GM13977 (cell line): ENCODE measurements around the gene PEX19.
A peak's percentile ranks its signal among the peaks of the same experiment; 100 is the strongest.

Source experiments
- DNase-seq: peaks from one replicate; pipeline ENCODE4 v3.0.0; 2012; ENCODE audit warnings: low spot score
- CTCF ChIP-seq: IDR thresholded peaks from 2 replicates; pipeline ENCODE4 v1.5.1; 2012; ENCODE audit warnings: mild to moderate bottlenecking, control low read depth; ENCODE audit not compliant: insufficient read depth; ENCODE audit errors: extremely low read depth, missing control alignments
- in situ Hi-C: fragments of 300-500 bp; cut with MboI; formaldehyde crosslinking; loops from one replicate; pipeline ENCODE4 v1.12.0; 2022; ENCODE audit warnings: low sequenced_read_pairs, low pct_unique_long_range_greater_than_20kb, mixed read lengths, inconsistent platforms; ENCODE audit not compliant: unreplicated experiment

The PEX19 gene

DNA sequence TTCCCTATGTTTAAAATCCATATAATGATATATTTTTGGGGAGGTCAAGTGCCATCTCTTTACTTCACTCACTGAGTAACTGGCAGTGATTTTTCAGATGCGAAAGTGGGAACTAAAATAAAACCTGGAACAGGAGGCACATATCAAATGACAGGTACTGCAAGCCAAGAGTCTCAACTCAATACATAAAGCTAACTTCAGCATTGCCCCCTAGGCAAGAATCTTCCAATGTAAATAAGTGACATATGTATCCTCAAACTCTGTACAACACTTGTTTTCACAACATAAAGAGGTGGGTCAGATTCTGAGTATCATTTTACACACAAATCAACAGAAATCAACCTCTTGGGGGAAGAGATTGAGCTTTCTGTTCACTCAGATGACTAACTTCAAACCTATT, 40.7 kb downstream of the PEX19 start:
- no peak for TF ChIP-seq CTCF
- in situ Hi-C loops, result no loop called here
- no peak for DNase-seq

GRCh38 chr1:160243767-160244166, 41.2 kb downstream of the PEX19 start:
- DNase-seq, result no peak
- TF ChIP-seq CTCF, result no peak
- in situ Hi-C loops, result no loop called here

GRCh38 chr1:160239582-160240299, 45.2 kb downstream of the PEX19 start:
- TF ChIP-seq CTCF, result no peak
- no peak for DNase-seq
- in situ Hi-C loops, result no loop called here

- TF ChIP-seq CTCF, result no peak
- no peak for DNase-seq
- in situ Hi-C loops, result no loop called here
Observed at GRCh38 chr1:160238408-160238807, 46.5 kb downstream of the PEX19 start.

- in situ Hi-C loops, result no loop called here
- DNase-seq, result no peak
- TF ChIP-seq CTCF, result no peak
Observed at GRCh38 chr1:160237558-160237957, 47.4 kb downstream of the PEX19 start.

DNA sequence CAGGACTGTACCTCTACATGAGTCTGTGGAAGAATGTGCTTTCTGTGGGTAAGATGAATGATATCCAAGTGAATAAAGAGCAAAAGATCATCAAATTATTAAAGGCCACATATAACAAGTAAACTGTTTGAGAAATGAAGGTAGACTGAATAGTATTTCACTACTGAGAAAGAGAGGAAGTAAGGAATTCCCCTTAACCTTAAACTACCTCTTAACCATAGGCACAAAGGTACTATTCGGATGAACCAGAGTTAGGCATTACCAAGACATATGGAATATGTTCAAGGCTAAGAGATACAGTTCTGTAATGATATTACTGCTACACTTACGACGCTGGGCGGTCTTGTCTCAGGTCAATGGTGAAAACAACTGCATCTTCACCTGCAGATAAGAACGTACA, 48.1 kb downstream of the PEX19 start:
- TF ChIP-seq CTCF, result no peak
- peak; percentile 24 for DNase-seq
- in situ Hi-C loops, result no loop called here
